DMS153 (cell line): ENCODE results near the gene WDR86.

Experiments used
- DNase-seq: peaks from one replicate; lab custom pipeline; 2025; lab: John Stamatoyannopoulos, UW

The WDR86 gene

DNA sequence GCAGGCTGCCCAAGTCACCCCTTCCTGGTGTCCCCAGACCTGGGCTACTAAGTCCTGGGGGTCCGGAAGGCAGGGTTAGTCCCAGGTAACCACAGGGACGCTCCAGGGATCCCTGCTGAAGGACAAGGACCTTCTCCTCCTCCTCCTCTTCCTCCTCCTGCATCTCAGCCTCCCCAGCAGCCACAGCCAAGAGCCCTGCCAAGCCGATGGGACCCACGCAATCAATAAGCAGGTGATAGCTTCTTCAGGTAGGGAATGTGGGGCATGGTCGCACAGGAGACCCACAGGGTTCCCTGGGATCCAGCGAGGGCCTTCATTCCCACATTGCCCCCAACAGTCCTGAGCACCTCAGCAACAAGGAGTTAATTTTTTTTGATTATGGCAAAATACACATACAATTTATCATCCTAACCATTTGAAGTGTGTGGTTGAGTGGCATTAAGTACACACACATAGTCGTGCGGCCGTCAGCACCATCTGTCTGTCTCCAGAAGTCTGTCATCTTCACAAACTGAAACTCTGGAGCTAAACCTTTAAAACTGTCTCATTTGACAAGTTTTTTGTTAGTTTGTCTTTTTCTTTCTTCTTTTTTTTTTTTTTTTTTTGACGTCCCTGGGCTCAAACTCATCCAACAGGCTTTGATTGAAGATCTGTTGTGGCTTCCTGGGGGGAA is 18.0 kb upstream of the WDR86 start:
- DNase-seq: no peak

GRCh38 chr7:151426904-151427704 is 17.3 kb upstream of the WDR86 start:
- DNase-seq: no peak

- no peak for DNase-seq
These were observed 16.6 kb upstream of the WDR86 start for GRCh38 chr7:151426441-151426903.

DNA sequence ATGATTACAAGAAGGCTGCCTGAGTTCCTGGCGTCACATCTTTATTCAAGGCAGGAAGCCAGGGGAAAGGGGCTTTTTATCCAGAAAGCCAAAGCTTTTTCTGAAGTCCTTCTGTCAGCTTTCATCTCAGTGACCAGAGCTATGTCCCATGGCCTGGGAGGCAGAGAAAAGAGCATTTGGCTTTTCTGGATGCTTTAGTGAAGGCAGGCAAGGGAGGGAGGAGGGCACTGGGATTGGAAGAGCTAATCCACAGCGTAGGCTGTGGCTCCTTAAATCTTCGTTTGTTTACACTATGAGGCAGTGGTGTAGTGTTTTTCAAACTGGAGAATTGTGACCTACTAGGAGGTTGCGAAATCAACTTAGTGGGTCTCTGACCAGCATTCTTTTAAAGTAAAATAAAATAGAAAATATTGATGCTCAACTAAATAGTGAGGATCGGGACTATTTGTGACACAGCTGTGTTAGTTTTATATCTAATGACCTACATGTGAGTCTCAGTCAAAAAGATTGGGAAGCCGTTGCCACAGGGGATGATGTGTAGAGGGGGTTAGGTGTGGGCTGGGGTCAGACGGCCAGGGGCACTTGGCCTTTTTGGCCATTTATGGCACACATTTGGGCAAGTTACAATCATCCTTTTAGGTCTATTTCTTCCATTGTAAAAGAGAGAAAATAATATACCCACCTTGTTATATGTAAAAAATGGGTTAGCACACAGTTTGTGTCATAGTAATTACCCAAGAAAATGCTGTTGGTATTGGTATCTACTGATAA is 16.0 kb upstream of the WDR86 start:
- DNase-seq: no peak

GRCh38 chr7:151424799-151425198 is 15.0 kb upstream of the WDR86 start:
- no peak for DNase-seq

- DNase-seq: no peak
These were observed 14.1 kb upstream of the WDR86 start for GRCh38 chr7:151423936-151424335.

- no peak for DNase-seq
These were observed 13.4 kb upstream of the WDR86 start for GRCh38 chr7:151423226-151423625.

DNA sequence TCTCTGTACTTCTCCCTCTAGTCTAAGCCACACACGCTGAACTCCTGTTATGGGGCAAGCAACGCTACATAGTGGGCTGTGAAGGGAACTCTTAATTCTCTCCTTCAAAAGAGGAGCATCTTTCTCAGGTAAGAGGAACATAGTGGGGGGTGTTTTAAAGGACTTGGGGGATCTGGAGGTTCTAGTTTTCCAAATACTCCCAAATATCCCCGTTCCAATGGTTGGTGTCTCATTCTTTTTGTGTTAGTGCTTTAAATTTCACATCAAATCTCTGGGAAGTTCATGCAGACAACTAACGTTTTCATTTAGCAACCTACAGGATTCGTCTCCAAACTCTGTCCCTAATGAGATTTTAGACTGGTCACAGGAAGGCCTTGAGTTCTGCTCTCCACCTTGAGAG is 12.4 kb upstream of the WDR86 start:
- DNase-seq: no peak

GRCh38 chr7:151420144-151420543 is 10.3 kb upstream of the WDR86 start:
- DNase-seq: no peak

- DNase-seq: no peak
These were observed 7.1 kb upstream of the WDR86 start for GRCh38 chr7:151416941-151417315.

- no peak for DNase-seq
These were observed 6.5 kb upstream of the WDR86 start for GRCh38 chr7:151416112-151416940.

DNA sequence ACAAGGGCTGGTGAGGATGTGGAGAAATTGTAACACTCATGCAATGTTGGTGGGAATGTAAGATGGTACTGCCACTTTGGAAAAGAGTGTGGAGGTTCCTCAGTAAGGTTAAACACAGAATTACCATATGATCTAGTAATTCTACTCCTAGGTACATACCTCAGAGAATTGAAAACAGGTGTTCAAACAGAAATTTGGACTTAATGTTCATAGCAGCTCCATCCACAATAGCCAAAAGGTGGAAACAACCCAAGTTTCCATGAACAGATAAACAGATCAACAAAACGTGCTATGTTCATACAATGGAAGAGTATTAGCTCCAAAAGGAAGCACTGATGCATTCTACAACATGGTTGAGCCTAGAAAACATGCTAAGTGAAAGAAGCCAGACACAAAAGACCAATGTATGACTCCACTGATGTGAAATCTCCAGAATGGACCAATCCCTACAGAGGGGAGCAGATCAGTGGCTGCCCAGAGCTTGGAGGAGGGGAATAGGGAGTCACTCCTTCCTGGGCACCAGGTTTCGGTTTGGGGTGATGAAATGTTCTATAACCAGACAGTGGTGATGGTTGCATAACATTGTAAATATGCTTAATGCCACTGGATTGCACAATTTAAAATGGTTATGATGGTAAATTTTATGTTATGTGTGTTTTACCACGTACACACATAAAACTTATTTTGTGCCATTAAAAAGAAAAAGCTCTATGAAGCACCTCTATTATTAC is 5.7 kb upstream of the WDR86 start:
- no peak for DNase-seq

GRCh38 chr7:151413241-151413640 is 3.4 kb upstream of the WDR86 start:
- no peak for DNase-seq

- no peak for DNase-seq
These were observed 2.5 kb upstream of the WDR86 start for GRCh38 chr7:151412318-151412717.

- DNase-seq: peak; percentile 18
These were observed 1.7 kb upstream of the WDR86 start for GRCh38 chr7:151411551-151411950.

DNA sequence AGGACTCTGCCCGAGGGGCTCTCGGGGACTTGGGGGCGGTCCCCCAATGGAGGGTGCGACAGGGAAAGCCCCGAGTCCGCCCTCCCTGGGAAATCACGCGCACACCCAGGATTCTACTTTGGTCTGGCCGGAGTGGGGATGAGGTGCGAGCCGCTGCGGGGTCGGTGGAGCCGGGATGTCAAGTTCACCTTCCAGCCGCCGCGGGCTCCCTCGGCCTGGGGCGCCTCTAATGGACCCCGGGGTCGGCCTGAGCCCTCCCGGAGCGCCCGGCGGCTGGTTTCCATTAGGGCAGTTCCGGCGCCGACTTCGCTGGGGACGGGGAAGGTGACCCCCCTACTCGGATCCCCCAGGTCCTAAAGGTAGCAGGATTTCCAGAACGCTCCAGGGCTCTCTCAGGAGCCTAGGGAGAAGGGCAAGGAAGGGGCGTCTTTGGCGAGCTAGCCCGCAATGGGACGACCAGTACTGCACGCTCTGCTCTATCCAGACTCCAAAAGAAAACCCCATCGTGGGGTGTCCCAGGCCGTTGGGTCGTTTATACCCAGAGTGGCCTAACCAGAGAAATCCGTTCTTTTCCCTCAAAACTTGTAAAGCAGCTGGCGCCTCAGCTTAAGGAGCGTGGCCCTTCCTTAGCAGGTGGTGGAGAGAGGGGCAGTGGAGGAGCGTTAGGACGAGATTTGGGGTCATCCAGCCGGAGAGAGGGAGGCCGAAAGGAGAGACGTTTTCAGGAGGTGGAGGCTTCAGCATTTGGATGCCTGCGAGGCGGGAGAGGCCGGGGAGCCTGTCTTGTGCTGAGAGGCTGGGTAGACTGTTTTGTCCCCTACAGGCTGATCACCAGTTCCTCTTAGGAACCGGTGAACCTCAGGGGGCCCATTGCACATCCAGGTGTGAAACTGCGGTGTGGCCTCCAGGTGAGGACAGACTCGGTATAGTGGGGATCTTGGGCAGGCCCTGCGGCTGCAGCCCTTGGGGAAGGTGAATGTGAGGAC is 860 bp upstream of the WDR86 start:
- DNase-seq: no peak

DNA sequence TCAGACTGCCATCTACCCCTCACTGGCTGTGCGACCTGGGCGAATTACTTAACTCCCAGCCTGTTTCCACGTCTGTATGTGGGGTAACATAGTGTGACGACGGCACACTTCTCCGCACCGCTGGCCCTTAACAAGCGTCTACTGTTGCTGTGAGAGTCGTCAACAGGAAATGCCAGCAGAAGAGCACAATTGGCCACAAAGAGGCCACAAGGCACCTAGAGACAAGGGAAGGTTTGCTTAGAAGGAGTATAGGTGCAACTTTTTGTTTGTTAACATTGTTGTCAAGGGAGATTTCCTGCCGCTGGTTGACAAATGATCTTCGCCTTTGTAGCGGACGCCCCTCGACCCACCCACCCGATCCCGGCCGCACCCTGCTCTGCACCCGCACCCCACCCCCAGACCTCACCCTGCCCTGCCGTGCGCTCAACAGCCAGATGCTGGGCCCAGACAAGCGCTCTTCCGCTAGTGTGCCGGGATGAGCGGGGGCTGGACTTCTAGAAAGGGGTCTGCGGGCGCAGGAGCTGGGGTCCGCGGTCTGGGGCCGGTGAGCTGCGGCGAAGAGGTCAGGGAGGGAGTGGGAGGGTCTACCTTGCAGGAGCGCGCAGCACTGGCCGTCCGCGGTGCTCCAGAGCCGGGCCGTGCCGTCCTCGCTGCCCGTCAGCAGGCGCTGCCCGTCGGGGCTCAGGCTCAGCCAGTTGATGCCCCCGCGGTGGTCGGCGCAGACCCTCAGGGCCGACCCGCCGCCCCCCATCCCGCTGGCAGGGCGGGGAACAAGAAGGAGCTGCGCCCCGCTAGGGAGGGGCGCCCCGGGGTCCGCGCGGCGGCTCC is 785 bp downstream of the WDR86 start:
- DNase-seq: no peak

- no peak for DNase-seq
These were observed 1.4 kb downstream of the WDR86 start for GRCh38 chr7:151408498-151408838.

GRCh38 chr7:151406886-151407583 is 2.8 kb downstream of the WDR86 start:
- DNase-seq: no peak
